ENCODE measurements around the gene CDK5.

The CDK5 gene

DNA sequence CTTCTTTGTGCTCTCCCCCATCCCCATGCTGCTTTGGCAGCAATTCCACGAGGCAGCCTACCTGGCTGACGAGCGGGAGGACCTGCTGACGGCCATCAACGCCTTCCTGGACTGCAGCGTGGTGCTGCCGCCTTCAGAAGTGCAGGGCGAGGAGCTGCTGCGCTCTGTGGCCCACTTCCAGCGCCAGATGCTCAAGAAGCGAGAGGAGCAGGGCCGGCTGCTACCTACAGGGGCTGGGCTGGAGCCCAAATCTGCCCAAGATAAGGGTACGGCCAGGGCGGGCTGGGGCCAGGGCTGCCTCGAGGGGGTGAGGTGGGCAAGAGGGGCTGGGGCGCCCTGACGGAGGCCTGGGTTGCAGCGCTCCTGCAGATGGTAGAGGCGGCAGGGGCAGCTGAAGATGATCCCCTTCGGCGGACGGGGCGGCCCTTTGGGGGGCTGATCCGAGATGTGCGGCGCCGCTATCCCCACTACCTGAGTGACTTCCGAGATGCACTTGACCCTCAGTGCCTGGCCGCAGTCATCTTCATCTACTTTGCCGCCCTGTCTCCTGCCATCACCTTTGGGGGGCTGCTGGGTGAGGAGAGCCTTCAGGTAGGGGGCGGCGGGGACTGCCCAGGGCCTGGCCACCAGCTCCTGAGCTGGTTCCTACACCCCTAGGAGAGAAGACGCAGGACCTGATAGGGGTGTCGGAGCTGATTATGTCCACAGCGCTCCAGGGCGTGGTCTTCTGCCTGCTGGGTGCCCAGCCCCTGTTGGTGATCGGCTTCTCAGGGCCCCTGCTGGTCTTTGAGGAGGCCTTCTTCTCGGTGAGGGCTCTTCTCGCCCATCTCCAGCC lies 13.6 kb upstream of the CDK5 start:
- no peak for DNase-seq

DNA sequence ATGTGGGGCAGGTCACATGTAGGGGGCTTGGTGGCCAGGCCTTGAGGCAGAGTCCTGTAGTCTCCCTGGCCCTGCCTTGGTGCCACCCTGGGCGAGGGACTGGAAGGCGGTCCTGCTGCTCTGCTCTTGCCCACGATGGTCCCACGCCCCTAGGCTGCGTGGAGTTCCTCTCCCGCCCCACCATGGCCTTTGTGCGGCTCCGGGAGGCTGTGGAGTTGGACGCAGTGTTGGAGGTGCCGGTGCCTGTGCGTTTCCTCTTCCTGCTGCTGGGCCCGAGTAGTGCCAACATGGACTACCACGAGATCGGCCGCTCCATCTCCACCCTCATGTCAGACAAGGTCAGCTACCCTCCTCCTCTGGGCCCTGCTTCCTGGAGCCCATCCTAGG lies 12.9 kb upstream of the CDK5 start:
- no peak for DNase-seq

DNA sequence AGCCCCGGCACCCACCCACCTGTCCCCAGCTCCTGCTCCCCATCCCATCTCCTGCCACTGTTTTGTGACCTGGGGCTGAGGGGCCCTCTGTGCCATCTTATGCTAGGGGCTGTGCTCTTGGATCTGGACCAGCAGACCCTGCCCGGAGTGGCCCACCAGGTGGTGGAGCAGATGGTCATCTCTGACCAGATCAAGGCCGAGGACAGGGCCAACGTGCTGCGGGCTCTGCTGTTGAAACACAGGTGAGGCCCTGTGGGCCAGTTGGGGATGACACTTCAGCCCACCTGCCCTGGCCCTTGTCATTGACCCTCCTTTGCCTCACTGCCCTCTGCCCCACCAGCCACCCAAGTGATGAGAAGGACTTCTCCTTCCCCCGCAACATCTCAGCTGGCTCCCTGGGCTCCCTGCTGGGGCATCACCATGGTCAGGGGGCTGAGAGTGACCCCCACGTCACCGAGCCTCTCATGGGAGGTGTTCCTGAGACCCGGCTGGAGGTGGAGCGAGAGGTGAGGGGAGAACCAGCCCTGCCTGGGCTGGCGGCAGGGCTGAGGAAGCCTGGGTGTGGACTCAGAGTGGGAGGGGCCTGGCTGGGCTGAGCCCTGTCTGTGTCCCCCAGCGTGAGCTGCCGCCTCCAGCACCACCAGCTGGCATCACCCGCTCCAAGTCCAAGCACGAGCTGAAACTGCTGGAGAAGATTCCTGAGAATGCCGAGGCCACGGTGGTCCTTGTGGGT lies 12.3 kb upstream of the CDK5 start:
- no peak for DNase-seq

DNA sequence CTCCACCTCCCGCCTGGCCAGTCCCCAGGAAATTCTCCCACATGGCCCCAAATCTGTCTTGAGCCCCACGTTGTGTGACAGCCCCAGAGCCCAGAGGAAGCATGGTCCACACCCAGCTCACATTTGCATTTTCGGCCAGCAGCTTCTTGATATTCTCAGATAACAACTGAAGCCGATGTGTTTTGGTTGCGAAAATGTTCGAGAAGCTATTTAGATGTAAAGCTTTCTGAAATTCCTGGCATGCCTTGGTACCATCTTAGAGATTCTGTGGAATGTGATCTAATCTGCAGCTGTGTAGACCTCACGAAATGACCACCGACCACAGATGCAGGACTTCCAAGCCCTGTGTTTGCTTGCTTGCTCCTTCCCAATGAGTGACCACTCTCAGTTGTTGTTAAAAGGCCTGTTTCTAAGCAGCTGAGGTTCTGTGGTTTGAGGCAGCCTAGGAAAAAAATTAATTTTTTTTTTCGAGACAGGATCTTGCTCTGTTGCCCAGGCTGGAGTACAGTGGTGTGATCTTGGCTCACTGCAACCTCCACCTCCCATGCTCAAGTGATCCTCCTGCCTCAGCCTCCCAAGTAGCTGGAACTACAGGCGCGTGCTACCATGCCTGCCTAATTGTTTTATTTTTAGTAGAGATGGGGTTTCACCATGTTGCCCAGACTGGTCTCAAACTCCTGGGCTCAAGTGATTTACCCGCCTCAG lies 10.5 kb upstream of the CDK5 start:
- no peak for DNase-seq

DNA sequence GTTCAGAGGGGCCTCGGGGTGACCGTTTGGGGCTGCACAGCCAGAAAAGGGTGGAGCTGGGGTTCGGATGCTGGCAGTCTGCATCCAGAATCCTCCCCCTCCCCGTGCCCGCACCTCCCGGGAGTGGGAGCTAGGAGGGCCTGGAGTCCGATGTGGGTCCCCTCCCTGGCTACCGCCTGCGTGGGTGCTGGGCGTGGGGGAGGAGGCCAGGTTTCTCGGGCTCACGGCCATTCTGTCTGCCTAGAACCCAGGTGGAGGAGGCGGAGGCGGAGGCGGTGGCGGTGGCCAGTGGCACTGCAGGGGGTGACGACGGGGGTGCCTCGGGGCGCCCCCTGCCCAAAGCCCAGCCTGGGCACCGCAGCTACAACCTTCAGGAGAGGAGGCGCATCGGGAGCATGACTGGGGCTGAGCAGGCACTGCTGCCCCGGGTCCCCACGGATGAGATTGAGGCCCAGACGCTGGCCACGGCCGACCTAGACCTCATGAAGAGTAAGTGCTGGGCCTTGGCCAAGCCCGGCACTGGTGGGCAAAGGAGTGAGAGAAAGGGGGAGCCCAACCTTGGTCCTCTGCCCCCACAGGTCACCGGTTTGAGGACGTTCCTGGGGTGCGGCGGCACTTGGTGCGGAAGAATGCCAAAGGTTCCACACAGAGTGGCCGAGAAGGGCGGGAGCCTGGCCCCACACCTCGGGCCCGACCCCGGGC lies 8.7 kb upstream of the CDK5 start:
- no peak for DNase-seq

DNA sequence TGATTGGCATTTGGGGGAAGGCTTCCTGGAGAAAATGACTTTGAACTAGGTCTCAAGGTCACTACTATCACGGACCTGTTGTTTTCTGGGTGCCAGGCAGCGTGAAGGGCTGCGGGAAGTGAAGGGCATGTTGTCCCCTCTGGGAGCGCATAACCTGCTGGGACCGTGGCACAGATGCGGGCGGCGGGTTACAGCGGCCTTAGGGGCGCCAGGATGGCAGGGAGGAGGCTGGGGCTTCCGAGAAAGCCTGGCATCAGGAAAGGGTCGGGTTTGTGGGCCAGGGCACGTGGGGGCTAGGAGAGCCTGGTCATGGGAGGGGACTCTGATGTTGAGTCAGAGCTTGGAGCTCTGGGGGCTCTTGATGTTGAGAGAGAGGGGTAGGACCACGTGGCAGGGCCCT lies 7.8 kb upstream of the CDK5 start:
- no peak for DNase-seq

DNA sequence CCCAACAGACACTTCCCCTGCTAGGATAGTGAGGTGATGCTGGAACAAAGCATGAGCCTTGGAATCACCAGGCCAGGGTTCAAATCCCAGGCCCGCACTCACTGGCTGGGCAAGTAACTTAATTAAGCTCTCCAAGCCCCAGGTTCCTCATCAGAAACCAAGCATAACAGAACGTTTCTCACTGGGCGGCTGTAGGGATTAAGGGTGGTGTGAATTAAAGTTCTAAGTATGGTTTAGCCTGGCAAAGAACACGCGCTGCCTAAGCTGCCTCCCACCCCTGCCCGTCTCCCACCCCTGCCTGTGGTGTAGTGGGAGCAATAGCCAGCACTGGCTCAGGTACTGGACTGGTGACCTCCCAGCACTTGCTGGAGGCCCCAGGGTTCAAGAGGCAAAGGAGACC lies 7.3 kb upstream of the CDK5 start:
- DNase-seq = no peak

DNA sequence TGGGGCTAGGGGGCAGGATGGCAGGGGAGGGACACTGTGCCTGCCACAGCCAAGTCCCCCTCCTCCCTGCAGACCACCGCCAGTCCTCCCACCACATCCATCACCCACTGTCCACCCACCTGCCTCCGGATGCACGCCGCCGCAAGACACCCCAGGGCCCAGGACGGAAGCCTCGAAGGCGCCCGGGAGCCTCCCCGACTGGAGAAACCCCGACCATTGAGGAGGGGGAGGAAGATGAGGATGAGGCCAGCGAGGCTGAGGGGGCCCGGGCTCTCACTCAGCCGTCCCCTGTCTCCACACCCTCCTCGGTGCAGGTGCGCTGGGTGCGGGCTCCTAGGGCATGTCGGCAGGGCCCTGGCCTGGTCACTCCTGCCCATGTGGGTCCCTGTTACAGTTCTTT lies 6.8 kb upstream of the CDK5 start:
- no peak for DNase-seq

DNA sequence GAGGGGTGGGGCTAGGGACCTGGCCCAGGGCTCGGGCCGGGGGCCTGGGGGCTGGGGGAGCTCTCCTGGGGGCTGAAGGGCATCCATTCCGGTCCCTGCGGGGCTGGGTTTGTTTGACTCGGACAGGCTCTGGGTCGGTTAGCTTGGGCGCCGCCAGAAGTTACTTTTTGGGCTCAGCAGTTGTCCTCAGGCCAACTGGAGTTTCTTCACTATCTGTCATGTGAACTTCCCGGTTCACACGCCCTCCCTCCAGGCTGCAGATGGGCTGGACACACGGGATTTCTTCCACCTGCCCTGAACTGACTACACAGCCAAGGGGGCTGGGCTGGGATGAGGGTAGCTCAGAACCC lies 5.5 kb upstream of the CDK5 start:
- DNase-seq = no peak

DNA sequence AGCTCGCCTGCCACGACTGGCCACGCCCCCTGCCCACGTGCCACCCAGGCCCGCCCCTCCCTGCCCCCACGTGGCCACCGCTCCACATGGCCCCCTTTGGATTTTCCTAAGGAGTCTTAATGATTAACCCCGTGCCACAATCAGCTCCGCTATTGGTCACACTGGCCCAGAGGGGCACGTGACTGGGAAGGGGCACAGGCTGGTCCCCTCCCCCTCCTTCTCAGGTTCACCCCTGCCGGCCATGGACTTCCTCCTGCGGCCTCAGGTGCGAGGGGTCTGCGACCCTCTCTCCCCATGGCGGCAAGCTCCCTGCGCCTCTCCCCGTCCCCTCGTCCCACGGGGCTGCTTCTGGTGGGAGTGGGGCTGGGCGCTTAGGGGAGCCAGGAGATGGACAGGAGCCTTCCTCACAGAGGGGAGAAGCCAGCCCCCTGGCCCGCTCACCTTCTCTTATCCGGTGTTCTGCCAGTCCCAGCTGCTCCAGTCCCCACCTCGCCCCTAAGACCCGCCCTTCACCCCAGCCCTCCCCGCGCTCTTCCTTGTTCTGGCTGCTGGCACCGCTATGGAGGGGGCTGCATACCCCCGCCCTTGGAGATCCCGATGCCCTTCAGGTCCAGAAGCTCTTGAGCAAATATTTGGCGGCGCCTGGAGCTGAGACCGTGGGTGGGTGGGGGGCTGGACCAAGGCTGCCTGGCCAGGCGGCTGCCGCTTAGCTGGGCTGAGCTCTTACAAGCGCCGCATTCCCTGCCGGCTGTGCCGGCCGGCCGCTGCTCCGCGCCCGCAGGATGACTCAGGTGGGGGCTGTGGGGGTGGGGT lies 4.9 kb upstream of the CDK5 start:
- DNase-seq = no peak

DNA sequence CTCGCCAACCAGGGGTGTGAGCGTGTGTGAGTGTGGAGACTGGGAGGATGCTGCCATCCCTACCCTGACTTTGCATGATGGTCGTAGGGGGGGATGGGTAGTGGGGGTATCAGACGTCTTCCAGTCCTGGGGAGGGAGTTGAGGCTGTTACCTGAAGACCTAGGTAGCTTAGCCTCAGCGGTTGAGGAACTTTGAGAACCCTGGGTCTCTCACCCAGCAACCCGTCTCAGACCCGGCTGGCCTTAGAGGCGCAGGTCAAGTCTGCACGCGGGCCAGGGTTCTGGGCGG lies 4.4 kb upstream of the CDK5 start:
- DNase-seq = no peak

DNA sequence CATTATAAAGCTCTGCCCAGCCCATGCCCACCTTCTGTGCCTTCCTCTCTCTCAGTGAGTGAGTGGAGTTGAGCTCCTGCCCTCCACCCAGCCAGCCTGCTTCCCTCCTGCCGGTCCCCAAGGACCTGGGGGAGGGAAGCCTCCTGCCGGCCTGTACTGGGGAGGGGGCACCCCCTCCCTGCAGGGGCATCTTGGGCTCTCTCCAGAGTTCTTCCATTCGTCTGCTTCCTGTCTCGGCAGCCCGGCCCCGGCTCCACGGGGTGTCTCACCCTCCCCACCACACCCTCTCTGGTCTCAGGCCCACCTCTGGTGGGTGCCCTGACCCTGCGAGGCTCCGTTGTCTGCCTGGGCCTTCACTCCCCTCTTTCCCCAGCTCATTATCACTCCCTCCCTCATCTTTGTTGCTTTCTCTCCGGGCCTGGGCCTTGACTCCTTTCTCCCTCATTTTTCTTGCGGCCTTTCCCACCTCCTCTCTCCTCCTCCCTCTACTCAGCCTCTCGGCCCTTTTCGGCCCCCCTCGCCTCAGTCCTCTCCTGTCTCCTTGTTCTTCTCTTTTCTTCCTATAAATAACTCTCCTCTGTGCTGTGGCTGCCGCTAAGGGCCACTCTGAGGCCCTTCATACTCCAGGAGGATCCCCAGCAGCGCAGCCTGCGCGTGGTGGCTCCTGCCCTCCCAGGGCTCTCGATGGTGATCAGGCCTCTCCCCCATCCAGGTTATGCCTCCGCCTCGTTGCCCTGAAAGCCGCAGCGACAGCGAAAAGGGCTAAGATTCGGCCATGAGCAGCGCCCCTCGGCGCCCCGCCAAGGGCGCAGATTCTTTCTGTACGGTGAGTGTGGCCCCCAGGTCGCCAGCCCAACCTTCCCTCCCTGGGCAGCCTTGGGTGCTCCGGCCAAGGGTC lies 3.8 kb upstream of the CDK5 start:
- DNase-seq = no peak

DNA sequence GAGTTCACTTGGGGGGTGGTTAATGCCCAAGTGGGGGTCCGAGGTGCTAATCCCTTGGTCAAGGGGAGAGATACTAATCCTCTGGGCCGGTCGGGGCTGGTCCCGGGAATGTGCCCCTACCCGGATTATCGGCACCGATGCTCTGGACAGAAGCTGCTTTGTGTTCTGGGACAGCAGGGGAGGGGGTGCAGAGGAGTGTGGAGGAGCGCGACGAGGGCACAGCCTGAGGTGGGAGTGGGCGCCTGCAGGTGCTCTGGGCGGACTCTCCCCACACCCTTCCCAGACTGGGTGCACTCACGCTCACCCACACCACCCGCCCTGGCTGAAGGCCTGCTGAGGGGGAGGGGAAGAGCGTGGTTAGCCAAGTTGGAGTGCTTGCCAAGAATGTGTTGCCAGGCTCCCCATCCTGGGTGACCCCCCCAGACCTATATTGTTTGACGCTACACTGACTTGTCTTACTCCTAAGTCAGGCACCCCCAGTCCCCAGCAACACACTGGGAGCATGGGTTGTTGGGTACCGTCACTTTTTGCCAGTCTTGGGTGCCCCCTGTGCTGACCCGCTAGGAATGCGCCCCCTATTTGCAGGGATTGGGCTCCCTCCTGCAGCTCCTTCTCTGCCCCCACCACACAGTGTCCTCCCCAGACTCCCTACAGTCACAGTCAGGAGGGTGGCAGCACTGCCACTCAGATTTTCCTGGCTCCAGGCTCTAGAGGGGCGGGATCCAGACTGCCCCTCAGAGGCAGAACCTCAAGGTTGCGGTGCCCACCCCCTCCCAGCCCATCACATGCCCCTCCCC lies 2.9 kb upstream of the CDK5 start:
- DNase-seq = peak; percentile 65

DNA sequence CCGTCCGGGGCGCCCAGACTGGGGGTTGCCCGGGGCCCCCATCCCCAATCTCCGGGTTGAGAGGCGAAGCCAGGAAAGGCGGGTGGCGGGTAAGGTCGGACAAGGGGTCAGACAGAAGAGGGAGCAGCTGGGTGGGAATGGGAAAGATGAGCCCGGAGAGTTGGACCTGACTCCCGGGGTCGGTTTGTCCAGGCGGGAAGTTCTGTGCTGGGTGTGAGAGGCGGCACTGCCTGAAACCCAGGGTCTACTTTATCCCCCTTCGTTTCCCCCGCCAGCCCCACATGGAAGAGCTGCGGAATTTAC lies 2.4 kb upstream of the CDK5 start:
- no peak for DNase-seq

DNA sequence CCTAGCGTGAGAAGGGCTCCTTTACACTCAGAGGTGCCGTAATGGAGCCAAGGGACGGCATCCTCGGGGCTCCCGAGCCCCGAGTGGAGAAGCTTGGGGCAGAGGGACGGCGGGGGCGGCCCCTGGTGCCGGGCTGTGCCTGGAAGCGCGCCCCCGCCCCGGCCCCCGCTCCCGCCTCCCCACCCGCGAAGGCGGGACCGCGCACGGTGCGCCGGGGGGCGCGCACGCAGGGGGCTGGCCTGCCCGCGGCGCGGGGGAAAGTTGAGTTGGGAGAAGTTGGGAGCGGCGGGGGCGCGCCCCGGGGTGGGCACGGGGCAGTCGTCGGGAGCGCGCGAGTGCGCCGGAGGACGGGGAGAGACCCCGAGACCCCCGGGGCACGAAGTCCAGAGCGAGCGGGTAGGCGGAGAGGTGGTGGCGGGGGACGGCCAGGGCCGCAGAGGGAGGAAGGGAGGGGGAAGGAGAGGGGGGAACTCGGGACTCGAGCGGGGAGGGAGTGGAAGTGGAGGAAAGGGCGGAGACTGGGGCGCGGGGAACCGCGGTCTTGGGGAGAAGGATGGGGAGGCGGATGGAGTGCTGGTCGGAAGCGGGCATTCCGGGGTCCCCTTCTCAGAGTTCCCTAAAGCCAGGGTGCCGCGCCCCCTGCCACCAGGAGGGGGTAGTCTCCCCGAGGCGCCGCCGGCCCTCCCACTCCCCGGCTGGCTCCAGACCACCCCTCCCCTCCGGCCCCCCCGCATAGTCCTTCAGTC lies 1.8 kb upstream of the CDK5 start, which contains the start of gene SLC4A2:
Gene SLC4A2, plus strand, starts transcription at position 223 of the 746 bp plus-strand sequence. CDS start 2,399 bp downstream, outside the sequence.
- peak; percentile 89 for DNase-seq

DNA sequence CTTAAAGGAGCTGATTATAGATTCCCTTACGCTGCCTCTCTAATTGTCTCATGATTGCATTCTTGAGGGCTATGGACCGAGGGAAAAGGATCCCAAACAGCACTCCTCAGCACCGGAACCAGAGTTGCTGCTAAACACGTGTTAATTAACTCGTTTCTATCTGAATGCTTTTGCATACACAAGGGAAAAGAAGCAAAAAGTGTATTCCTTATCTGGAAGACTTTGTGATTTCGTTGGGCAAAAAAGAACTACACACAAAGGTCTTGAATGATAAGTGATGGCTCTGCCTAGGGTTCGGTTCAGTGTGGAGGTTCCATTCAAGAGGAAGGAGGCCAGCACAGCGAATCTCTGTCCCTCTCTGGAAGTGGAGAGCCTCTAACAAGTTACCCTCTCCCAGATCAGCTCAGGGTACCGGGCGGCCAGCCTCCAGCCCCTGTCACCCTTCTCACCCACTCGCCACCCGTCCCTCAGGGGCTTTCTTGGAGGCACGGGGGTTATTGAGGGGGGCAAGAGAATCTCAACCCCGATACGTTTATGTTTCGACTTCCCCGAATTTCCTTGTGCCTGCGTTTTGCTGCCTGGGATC lies 1.2 kb upstream of the CDK5 start:
- DNase-seq = no peak

DNA sequence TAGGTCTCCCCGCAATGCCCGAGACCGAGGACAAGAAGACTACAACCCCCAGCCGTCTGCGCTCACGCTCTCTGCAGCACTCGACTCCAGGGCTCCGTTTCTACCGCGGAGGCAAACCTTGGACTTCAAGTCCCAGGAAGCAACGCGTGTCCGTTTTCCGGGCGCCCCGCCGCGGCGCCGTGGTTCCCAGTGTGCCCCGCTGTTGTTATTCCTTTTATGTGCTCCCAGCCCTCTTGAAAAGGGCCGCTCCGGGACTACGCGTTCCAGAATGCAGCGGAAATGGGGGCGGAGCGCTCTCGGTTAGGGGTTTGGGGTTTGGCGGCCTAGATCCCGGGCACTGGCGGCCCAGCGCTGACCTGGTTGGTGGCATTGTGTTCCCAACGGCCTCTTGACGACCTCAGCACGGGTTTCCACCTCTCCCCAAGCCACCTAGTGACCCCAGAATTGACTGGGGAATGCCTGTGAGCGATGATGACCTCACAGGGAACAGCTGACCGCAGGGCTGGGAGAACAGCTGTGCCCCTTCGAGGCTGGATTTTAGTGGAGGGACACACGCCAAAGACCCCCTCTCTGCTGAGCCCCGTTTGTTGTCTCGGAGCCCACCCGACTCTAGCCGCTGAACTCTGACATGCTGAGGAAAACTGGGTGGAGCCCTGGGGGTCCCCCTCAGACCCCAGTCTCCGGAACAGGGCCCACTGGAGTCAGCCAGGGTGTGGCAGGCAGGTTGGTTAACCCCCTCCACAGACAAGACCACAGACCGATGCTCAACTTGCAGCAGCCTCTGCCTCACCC lies 488 bp upstream of the CDK5 start:
- peak; percentile 99 for DNase-seq

DNA sequence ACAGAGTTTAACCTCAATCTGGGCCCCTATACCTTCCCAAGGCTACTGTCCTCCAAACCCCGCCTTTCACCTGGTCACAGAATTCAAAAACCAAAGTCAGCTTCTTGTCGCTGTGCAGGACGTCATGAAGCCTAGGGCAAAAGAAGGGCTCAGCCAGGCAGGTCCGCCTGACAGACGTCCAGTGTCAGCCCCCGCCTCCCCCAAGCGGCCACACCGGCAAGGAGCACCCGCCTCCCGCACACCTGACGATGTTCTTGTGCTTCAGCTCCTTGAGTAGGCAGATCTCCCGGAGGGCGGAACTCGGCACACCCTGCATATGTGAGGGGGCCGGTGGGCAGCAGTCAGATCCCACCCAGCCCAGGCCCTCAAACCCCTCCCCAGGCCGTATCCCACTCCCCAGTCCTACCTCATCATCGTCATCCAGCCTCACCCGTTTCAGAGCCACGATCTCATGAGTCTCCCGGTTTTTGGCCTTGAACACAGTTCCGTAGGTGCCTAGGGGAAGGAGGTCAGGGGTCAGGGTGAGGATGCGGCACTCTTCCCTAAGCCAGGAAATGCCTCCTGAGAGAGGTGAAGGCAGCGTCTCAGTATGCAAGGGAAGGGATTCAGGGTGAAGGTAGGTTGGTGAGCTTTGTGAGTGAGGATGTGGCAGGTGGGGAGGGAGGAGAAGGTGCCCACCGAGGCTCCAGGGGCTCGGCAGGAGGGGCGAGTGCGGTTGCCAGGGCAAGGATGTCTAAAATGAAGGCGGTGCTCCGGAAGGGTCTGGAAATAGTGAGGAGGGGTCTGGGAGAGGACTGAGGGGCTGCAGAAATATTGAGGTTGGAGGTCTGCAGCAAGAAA lies 811 bp downstream of the CDK5 start:
- DNase-seq = no peak
